Osteoblast (primary cell): Measurements from ENCODE around the gene RACK1. TPM values are rescaled to one million over a fixed set of nuclear protein-coding genes. Genes with fewer than 3 reads are reported as not detected.
A peak's percentile ranks its signal among the peaks of the same experiment; 100 is the strongest.
"Not testable (repeated sequence)": the region's sequence is repeated elsewhere in the genome, so short reads cannot be mapped to it uniquely, and the experiment has no call there.

ENCODE experiments used
- DNase-seq: peaks from one replicate; pipeline ENCODE4 v3.0.0; 2011; ENCODE audit warnings: low spot score, mixed read lengths; ENCODE audit not compliant: insufficient read length; ENCODE audit errors: missing footprints
- H2AFZ ChIP-seq: 2 replicates; pipeline ENCODE4 v1.6.0; 2011; ENCODE audit warnings: mild to moderate bottlenecking, low read length
- H3K27ac ChIP-seq: 2 replicates; pipeline ENCODE4 v1.5.1; 2011; ENCODE audit warnings: mild to moderate bottlenecking, low read depth, low read length, moderate library complexity
- H3K27me3 ChIP-seq: 2 replicates; pipeline ENCODE4 v1.6.0; 2012; ENCODE audit warnings: mild to moderate bottlenecking, control low read depth, inconsistent platforms, low read length, moderate library complexity; ENCODE audit not compliant: insufficient read depth
- H3K36me3 ChIP-seq: 2 replicates; pipeline ENCODE4 v1.5.1; 2011; ENCODE audit warnings: mild to moderate bottlenecking, low read length, control low read depth, moderate library complexity; ENCODE audit not compliant: insufficient read depth
- H3K4me1 ChIP-seq: 2 replicates; pipeline ENCODE4 v1.5.1; 2011; ENCODE audit warnings: mild to moderate bottlenecking, low read length, control low read depth, moderate library complexity; ENCODE audit not compliant: insufficient read depth
- H3K4me2 ChIP-seq: 2 replicates; pipeline ENCODE4 v1.6.0; 2011; ENCODE audit warnings: mild to moderate bottlenecking, low read length; ENCODE audit not compliant: insufficient read depth
- H3K4me3 ChIP-seq: fragments of 200-600 bp; sonication (generic); 3 replicates; pipeline ENCODE4 v1.5.1; 2012; ENCODE audit warnings: mild to moderate bottlenecking, low read length, inconsistent platforms; ENCODE audit not compliant: insufficient read depth
- H3K79me2 ChIP-seq: 2 replicates; pipeline ENCODE4 v1.6.0; 2012; ENCODE audit warnings: mild to moderate bottlenecking, low read length, control low read depth, inconsistent platforms; ENCODE audit not compliant: insufficient read depth
- H3K9me3 ChIP-seq: 2 replicates; pipeline ENCODE4 v1.5.1; 2011; ENCODE audit warnings: low read depth, low read length, control low read depth
- H4K20me1 ChIP-seq: 2 replicates; pipeline ENCODE4 v1.6.0; 2012; ENCODE audit warnings: mild to moderate bottlenecking, low read length, control low read depth; ENCODE audit not compliant: insufficient read depth
- CTCF ChIP-seq: IDR thresholded peaks from 2 replicates; pipeline ENCODE4 v1.5.1; 2011; ENCODE audit warnings: mild to moderate bottlenecking, low read depth, low read length, moderate library complexity; ENCODE audit errors: extremely low read depth
- total RNA-seq: library from RNA; depleted of rRNA; stranded (reverse); fragments of >200 nt; gene quantifications from 2 replicates; pipeline ENCODE4 v1.2.3, GENCODE V29; 2012

The RACK1 gene
- total RNA-seq: 3,800 and 4,007 TPM in 2 replicates

GRCh38 chr5:181243564-181244343, at the start of gene RACK1:
Gene RACK1, minus strand, starts transcription at chr5:181243906. Its CDS starts 106 bp downstream, at chr5:181243800.
- Histone ChIP-seq H3K9me3 (no peaks in the 10 kb centered on the region), H3K4me1 (peaks cover 42% of the 10 kb centered on the region), H3K79me2 (peaks cover 84% of the 10 kb centered on the region), H2AFZ (peak within 1 kb of the TSS; percentile 99), H3K36me3 (peaks cover 43% of the 10 kb centered on the region), H3K27me3 (no peaks in the 10 kb centered on the region), H3K27ac (peak within 1 kb of the TSS; percentile 95), H3K4me2 (peak within 1 kb of the TSS; percentile 100), H4K20me1 (peaks cover 47% of the 10 kb centered on the region), H3K4me3 (peak within 1 kb of the TSS; percentile 99)
- TF ChIP-seq CTCF: no peak
- peak; percentile 95 for DNase-seq

GRCh38 chr5:181287331-181287730, 43.6 kb upstream of the RACK1 start:
- H3K79me2 ChIP-seq, H4K20me1 ChIP-seq, H3K4me3 ChIP-seq, H3K4me1 ChIP-seq, H3K27me3 ChIP-seq, H3K36me3 ChIP-seq, H3K9me3 ChIP-seq, H3K27ac ChIP-seq, H3K4me2 ChIP-seq, DNase-seq, H2AFZ ChIP-seq: not testable (repeated sequence)

- not testable (repeated sequence) for H2AFZ ChIP-seq, H3K4me2 ChIP-seq, H3K9me3 ChIP-seq, DNase-seq, H3K36me3 ChIP-seq, H4K20me1 ChIP-seq, H3K4me3 ChIP-seq, H3K27me3 ChIP-seq, H3K4me1 ChIP-seq, H3K27ac ChIP-seq, H3K79me2 ChIP-seq
Observed at GRCh38 chr5:181285962-181286705, 42.4 kb upstream of the RACK1 start.

GRCh38 chr5:181283841-181284755, 40.4 kb upstream of the RACK1 start:
- H3K79me2 ChIP-seq, H4K20me1 ChIP-seq, DNase-seq, H2AFZ ChIP-seq, H3K27me3 ChIP-seq, H3K36me3 ChIP-seq, H3K4me3 ChIP-seq, H3K4me2 ChIP-seq, H3K4me1 ChIP-seq, H3K27ac ChIP-seq, H3K9me3 ChIP-seq: not testable (repeated sequence)
- peak; percentile 26 for TF ChIP-seq CTCF
